Liver (tissue), 3 donors: ENCODE results near the gene SC5D.

ENCODE experiments used
- CTCF ChIP-seq: fragments of 150-350 bp; IDR thresholded peaks from 2 replicates; pipeline ENCODE4 v1.5.1; 2017; ENCODE audit warnings: improper control_type of control experiment, low read depth, low read length; ENCODE audit not compliant: missing input control
- HNF4A ChIP-seq, 2 donors: conservative IDR thresholded peaks; 2 replicates each; pipeline ENCODE4 v1.6.1; 2016; ENCODE audit warnings: antibody characterized with exemption in 2 of 2, mild to moderate bottlenecking in 2 of 2
- MAX ChIP-seq: IDR thresholded peaks from 2 replicates; pipeline ENCODE4 v1.6.1; 2016; ENCODE audit warnings: antibody characterized with exemption
- RAD21 ChIP-seq, 2 donors: IDR thresholded peaks; 2 replicates each; pipeline ENCODE4 v1.6.1; 2016; ENCODE audit warnings: antibody characterized with exemption in 2 of 2, mild to moderate bottlenecking in 2 of 2
- REST ChIP-seq: IDR thresholded peaks from 2 replicates; pipeline ENCODE4 v1.6.1; 2016; ENCODE audit warnings: antibody characterized with exemption, mild to moderate bottlenecking
- TAF1 ChIP-seq: conservative IDR thresholded peaks from 2 replicates; pipeline ENCODE4 v1.6.1; 2016; ENCODE audit warnings: antibody characterized with exemption, mild to moderate bottlenecking
- YY1 ChIP-seq: IDR thresholded peaks from 2 replicates; pipeline ENCODE4 v1.6.1; 2016; ENCODE audit warnings: antibody characterized with exemption, mild to moderate bottlenecking
- ZBTB33 ChIP-seq: IDR thresholded peaks from 2 replicates; pipeline ENCODE4 v1.6.1; 2016; ENCODE audit warnings: antibody characterized with exemption
- donor health status: healthy.
- donor health status: healthy.

DNA sequence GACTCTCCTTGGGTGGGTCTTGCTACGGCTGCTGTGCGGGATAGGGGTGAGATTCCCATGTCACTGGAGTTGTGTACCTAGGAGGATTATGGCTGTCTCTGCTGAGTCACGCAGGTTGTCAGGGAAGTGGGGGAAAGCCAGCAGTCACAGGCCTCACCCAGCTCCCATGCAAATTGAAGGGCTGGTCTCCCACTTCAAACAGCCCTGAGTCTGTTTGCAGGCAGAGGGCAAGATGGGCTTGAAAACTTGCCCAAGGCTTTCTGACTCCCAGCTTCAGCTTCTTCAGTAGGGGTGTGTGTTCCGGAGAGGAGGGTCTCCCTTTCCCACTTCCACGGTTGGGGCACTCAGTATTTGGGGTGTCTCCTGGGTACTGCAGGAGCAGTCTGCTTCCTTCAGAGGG, 10.9 kb upstream of the SC5D start:
- TF ChIP-seq CTCF (no peak), RAD21 (IDR thresholded peaks at IDR 0.05) (no peak), YY1 (no peak), MAX (no peak), ZBTB33 (no peak), TAF1 (no peak), HNF4A (conservative IDR thresholded peaks at IDR 0.05) (no peak), REST (no peak)
